Urothelium cell line (cell line): ENCODE data around the gene RPL32.
"Not testable (repeated sequence)": the region's sequence is repeated elsewhere in the genome, so short reads cannot be mapped to it uniquely, and the experiment has no call there.

ENCODE experiments used
- DNase-seq: peaks from one replicate; pipeline ENCODE4 v3.0.0; 2011; ENCODE audit warnings: low spot score, mixed read lengths
- FAIRE-seq: peaks from 2 replicates; lab custom pipeline; 2011; peaks lifted over from hg19 to GRCh38; lab: Jason Lieb, UNC

The RPL32 gene

DNA sequence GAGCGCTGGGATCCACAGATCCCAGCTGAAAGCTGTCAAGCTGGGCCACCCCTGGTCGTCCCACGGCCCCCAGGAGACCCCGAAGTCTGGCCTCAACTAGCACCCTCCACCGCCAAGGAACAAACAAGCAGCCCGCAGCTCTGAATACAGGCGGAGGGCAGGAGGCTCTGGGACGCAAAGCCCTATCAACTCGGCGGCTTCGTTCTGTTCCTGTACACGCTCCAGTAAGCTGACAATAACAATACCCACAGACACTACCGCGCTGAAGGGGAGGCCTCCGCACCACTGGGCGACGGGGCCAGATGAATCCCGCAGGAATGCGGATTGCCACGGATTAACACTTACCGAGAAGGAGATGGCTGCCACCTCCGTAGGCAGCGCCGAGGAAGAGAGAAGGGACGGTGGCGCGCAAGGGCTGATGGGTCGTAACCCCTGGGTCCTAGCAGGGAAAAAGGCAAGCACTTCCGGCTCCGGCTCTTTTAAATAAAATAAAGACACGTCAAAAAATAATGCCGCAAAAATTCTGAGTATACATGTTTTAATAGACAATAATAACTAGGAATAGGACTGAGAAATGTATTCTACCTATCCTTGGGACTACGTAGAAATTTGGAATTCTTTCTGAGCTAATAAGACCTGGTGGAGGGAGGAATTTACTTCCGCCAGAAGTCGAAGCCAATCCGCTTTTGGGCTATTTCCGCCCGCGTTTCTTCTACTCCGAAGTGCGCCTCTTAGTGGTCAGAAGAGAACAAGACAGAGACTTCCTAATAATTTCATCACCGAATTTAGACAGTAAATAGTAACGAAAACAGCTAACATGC is at the start of gene RPL32:
RPL32 (minus strand) TSS at position 417 of the 821 bp plus-strand sequence. CDS start 1,328 bp downstream, outside the sequence.
- DNase-seq (peak; percentile 87), FAIRE-seq (no peak)

DNA sequence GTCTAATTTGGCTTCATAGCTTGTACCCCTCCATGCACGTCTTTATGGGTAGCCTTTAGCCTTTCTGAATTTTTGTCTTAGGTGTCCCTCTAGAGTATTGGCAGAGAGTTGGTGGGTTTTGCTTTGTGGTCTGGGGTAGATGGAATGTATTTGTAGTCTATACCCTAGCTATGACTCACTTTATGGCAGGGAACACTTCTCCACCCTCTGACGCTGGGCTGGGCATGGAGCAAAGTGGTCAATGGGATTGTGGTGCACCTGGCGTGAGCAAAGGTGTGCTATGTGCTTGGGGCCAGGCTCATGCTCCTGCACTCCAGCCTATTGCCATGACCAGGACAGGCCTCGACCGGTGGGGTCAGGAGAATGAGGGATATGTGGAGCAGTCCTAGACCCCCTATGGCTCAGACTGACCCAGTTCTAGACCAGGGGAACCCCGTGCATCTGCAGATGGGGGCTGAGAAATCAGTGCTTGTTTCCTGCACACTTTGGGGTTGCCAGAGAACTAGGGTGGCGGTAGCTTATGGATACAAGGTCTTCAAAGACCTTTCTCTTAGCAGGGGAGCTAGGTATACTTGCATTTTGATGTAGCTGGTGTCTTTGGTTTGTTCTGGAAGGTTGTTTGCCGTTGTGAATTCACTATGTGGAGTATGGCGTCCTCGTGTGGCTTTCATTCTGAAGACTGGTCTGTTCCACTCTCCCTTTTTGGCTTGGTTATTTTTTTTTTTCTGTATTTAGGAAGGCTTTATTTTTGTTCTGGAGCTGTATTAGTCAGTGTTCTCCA is 49.4 kb upstream of the RPL32 start:
- no peak for DNase-seq
- FAIRE-seq, result no peak

DNA sequence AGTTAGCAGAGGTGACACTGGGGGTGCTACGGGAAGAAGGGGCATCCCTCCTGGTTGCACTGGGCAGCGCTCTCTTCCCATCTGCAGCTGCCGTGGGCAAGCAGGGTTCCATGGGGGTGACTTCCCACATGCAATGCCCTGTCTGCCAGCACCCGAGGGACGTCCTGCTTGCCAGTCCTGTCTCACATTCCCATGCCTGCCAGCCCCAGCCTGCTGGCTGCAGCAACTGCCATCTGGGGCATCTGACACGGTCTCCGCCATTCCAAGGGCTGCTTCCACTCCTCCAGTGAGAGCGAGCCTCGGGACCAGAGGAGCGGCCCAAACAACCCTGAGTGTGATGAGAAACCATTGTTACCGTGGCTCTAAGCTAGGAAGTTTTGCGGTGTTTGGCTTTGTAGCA is 45.4 kb upstream of the RPL32 start:
- DNase-seq (no peak), FAIRE-seq (no peak)

DNA sequence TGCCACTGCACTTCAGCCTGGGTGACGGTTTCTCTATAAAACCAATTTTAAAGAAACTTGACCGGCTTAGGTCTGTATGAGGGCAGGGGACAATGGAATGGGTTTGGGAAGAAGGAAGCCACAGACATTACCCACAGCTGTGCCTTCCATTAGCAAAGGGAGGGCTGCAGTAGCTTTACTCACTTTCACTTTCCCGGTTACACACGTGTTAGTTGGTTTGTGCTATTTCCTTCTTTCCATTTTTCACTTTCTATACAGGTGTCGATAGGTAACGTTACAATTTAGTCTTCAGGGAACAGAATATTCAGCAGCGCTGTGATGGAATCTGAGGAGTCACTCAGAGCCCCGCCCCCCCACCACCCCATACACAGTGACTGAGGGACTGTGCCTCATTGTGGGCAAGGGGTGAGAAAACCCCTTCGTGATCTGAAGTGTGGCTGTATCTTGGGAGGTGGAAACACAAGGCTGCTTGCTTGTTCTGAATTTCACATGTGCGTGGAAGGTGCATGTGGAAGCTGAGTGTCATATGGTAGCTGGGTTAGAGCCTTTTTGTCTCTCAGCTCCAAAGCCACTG is 44.8 kb upstream of the RPL32 start:
- DNase-seq (no peak), FAIRE-seq (no peak)

DNA sequence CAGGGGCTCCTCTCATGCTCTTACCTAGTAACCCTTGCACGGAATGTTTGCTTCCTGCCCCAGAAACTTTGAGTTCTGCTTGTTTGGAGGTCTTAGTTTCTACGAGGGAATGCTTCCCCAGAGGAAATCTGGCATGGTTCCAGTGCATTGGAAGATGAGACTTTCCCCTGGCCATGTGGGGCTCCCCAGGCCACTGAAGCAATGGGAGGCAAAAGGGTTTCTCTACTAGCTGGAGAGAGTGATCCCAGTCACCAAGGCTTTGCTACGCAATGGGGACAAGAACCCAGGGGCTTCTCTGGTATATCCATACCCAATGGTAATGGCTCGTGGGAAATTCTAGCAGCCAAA is 44.2 kb upstream of the RPL32 start:
- DNase-seq (no peak), FAIRE-seq (no peak)

DNA sequence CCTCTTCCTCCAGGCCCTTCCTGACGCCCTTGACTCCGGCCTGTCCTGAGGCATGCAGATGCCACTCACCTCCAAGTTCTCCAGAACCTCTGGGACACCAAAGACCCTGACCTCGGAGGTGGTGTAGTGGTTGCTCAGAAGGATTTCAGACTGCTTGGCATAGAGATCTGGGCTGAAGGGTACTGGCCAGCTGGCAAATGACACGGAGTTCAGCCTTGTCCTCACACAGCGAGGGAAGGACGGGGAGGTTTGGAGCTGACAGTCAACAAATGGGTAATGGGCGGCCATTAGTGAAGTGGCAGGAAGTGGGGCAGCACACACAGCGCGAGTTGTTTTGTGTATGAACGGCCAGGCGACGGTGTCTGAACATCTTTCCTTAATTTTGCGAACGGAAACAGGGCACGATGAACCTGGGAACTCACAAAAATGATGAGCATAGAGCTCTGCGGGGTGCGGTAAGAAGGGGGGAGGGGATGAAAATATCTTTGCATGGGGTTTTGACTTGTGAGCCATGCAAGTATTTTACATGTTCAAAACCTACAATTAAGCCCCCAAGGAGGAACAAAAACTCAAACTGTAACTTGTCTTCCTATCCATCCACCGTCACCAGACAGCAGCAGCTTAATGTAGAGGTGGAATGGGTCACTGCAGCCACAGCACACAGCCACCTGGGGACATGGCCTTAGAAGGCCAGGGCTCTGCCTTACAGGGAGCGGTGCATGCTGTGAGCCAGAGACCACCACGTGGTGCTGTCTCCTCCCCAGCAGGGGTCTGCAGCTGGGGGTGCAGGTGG is 43.6 kb upstream of the RPL32 start:
- FAIRE-seq (no peak), DNase-seq (no peak)

DNA sequence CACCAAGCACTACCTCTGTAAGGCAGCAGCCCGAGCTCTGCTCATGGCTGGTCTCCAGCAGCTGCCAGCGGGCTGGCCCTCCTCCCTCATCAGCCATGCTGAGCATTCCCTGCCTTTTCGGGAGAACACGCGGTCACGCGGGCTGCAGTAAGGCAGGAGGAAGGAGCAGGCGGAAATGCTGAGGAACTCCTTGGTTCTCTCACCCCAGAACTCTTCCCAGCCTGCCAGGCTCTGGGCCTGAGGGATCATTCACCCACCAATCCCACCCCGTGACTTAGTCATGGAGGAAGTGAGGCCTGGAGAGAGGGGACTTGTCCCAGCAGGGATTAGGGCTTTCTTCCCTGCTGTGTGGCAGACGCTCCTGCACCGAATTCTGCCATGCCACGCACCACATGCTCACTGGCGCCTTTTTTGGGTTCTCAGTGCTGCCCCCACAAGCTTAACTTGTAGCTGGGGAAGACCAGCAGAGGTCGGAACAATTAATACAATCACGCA is 42.9 kb upstream of the RPL32 start:
- FAIRE-seq, result no peak
- no peak for DNase-seq

DNA sequence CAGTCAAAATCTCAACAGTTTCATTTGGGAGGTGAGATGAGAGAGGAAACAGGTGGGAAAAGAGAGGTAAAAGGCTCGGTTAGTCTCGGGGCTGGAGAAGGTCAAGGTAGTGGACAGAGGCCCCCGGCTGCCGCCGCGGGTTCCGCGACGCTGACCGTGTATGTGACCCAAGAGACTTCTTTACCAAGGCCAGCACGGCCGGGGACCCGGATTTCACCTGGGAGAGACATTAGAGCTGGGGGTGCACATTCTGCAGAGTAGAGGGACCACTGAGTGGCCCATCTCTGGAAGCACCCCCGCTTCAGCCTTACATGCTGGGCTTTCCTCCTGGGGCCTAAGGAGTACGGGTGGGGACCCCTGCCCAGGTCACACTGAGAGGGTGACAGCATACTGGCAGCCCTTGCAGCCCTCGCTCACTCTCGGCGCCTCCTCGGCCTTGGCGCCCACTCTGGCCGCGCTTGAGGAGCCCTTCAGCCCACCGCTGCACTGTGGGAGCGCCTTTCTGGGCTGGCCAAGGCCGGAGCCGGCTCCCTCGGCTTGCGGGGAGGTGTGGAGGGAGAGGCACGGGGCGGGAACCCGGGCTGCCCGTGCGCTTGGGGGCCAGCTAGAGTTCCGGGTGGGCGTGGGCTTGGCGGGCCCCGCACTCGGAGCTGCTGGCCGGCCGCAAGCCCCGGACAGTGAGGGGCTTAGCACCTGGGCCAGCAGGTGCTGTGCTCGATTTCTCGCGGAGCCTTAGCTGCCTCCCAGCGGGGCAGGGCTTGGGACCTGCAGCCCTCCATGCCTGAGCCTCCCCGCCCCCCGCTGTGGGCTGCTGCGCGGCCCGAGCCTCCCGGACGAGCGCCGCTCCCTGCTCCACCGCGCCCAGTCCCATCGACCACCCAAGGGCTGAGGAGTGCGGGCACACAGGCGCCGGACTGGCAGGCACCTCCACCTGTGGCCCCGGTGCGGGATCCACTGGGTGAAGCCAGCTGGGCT is 41.3 kb upstream of the RPL32 start:
- DNase-seq, result no peak

DNA sequence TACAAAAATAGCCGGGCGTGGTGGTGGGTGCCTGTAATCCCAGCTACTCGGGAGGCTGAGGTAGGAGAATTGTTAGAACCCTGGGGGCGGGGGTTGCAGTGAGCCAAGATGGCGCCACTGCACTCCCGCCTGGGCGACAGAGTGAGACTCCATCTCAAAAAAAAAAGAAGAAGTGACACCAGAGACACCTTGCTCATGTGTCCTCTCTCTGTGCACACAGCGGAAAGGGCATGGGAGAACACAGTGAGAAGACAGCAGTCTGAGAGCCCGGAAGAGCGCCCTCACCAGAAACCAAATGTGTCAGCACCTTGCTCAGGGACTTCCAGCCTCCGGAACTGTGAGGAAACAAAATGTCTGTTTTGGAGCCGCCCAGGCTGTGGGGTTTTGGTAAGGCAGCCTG is 40.5 kb upstream of the RPL32 start:
- not testable (repeated sequence) for FAIRE-seq, DNase-seq

More for the DNA sequence above, 41.3 kb upstream of the RPL32 start:
- no peak for FAIRE-seq

DNA sequence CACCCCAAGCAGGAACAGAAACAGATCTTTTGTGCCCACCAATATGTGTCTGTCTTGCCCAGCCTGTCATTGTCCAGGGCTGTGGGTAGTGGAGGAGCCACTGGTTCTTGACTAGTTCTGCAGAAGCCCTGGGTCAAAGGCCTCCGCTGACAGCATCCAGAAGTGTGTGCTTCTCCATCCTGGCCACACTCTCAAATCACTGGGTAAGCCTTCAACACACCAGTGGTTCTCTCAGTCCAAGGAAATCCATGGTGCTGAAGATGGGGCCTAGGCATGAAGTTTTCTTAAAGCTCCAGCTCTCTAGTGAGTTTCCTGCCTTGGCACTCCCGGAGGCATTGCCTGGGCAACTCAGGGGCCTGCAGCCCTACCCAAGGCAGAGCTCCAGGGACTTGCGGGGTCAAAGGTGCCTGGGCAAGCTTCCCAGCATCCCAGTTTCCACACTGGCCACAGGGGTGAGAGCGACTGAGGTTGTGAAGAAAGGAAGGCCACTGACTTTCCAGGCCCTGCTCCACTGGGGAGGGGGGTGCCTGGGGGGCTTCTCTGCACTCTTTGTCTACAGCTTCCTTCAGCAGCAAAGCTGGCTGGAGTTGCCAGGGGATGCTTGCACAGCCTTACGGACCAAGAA is 37.9 kb upstream of the RPL32 start:
- FAIRE-seq (no peak), DNase-seq (no peak)

DNA sequence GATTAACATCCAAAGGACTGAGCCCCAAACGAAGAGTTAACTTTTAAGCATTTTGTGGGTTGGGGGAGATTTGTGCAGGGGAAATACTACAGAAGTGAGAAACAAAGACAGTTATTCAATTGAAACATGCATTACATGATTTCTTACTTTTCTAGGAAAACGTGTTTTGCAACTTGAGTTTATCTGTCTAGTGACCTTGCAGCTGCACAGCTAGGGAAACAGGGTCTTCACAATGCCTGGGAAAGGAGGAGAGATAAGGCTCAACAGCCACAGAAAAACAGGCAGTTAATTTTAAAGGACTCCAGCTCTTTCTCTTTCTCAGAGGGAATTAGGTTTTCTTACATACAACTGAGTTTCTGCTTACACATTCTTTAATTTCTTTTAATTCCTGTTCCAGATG is 37.4 kb upstream of the RPL32 start:
- not testable (repeated sequence) for DNase-seq, FAIRE-seq

DNA sequence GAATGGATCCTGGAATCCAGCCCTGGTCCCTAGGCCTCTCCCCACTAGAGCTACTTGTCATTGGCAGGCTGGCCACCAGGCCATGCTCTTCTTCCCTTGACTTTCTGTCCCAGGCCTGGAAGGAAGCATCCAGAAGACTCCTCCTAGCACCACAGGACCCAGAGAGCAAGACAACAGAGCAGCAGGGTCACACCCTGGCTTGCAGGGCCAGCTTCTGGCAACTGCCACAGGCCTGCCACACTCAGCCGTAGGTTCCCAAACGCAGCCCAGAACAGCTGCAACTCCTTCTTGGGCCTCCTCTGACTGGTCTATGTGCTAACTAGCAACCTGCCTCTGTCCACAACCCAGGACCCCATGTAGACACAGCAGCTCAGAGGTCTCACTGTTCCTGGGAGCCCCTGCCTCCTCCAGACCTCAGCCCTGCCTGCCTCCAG is 36.8 kb upstream of the RPL32 start:
- FAIRE-seq (no peak), DNase-seq (no peak)

DNA sequence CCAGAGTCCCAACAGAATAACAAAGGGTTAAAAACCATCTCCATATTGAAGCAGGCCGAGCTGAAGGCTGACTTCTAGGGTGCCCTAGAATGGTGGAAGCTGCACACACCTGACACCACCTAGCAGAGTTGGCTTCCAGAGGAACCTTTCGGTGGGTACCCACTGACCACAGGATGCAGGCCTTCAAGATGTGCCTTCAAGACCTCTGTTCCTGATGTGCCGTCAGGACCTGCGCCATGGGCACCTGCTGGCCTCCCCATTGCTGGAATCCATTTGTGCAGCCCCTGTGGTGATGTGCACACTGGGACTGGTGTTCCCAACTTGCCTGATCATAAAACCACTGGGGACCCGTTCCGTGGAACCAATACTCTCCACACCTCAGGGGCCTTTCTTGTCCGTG is 35.7 kb upstream of the RPL32 start:
- FAIRE-seq (no peak), DNase-seq (no peak)

DNA sequence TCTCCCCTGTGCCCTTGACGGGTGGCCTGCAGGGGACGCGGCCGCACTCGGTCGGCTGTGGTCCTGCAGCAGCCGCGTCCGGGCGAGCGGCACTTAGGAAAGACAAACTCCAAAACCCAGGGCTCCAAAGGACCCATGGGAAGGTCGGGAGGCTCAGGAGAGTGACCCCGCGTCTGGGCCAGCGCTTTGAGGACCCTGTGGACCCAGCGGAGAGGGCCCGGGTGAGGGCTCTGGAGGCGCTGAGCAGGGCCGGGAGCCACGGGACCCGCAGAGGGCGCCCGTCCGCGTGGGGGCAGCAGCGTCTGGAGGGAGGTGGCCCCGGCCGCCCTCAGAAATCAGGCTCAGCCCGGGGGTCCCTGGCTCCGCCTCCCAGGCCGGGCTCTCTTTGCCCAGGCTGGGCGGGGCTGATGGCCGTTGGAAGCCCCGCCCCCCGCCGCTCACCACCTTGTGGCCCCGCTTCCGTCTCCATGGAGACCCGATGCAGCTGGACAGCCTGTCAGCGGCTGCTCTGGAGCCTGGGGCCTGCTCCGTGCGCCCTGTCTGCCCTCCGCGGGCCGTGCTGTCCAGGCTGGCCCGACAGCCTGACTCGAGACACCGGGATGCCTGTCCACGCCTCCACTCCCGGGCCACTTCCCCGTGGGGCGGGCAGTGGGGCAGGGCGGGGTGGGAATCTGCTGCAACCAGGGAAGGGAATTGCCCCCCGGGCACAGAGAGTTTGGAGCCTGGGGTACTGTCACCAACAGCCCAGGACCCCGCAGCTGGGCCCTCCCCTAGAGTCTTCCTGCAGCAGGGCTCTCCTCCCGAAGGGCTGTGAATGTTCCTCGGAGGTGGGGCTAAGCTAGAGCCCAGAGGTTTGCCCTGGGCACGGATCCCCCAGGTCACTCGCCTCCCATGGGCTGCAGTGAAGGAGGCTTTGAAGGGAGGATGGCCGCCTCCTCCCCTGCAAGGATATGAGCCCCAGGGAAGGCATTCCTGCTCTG is 34.8 kb upstream of the RPL32 start:
- DNase-seq, result no peak
- FAIRE-seq, result no peak

DNA sequence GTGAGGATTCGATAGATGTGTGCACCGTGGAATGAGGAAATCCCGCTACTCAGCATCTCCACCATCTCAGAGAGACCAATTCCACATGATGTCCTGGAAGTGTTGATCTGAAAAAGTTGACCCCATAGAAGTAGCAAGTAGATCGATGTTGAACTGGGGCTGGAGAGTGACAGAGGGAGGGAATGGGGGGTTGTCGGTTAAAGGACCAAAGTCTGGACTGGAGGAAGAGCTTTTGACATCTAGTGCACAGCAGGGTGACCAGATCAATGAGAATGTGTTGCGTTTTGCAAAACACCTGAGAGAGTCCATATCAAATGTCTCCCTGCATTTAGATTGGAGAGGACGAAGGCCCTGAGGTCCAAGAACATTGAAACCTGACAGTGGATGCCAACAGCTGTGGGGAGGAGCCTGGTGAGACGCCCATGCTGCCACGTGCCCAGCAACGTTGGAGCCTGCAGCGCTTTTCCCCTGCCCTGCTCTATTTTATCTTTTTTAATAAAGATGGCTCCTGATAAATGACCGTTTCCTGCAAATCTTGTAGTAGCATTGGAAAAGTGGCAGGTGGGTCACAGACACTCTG is 30.1 kb upstream of the RPL32 start:
- DNase-seq (no peak), FAIRE-seq (no peak)

DNA sequence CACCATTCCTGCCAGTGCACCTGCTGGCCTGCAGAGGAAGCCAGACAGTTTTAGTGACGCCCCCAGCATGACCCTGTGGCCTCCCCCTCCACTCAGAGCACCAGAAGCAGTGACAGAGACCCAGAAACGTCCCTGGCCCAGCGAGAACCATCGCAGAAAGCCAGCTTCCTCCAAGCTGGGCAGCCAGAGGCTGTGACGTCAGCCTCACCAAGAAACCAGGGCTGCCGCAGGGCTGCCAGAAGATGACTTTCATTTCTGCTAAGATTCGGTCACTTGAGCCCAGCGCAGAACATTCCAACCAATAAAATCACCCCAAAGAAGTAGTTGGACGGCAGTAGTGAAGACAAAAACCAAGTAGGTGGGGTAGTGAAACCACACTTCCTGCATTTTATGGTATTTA is 29.6 kb upstream of the RPL32 start:
- FAIRE-seq, result no peak
- no peak for DNase-seq

DNA sequence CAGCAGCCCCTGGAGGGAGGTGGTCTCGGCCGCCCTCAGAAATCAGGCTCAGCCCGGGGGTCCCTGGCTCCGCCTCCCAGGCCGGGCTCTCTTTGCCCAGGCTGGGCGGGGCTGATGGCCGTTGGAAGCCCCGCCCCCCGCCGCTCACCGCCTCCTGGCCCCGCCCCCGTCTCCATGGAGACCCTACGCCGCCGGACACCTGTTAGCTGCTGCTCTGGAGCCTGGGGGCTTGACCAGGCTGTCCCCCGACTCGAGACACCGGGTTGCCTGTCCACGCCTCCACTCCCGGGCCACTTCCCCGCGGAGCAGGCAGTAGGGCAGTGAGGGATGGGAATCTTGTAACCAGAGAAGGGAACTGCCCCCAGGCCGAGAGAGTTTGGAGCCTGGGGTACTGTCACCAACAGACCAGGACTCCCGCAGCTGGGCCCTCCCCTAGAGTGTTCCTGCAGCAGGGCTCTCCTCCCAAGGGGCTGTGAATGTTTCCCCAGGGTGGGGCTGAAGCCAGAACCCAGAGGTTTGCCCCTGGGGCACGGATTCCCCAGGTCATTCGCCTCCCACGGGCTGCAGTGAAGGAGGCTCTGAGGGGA is 27.8 kb upstream of the RPL32 start:
- no peak for FAIRE-seq
- no peak for DNase-seq
